Left renal cortex interstitium (tissue), 4 donors: ENCODE measurements around the gene GCNT2. TPM values are rescaled to one million over a fixed set of nuclear protein-coding genes. Genes with fewer than 3 reads are reported as not detected.
"Not testable (repeated sequence)": the region's sequence is repeated elsewhere in the genome, so short reads cannot be mapped to it uniquely, and the experiment has no call there.

ENCODE experiments used
- DNase-seq, 4 donors: peaks; one replicate each; pipeline ENCODE4 v3.0.0-alpha.2; 2013; ENCODE audit warnings: low read depth in 4 of 4, low spot score in 2 of 4, missing footprints in 1 of 4
- polyA plus RNA-seq, 4 donors: library from polyadenylated mRNA; unstranded; fragments of 120-200 nt; gene quantifications; one replicate each; pipeline ENCODE4 v1.2.1, GENCODE V29; 2013; ENCODE audit not compliant: insufficient read length in 4 of 4

Gene GCNT2
- polyA plus RNA-seq, 4 donors, result 13.9 to 18.5 (median 16.5) TPM

DNA sequence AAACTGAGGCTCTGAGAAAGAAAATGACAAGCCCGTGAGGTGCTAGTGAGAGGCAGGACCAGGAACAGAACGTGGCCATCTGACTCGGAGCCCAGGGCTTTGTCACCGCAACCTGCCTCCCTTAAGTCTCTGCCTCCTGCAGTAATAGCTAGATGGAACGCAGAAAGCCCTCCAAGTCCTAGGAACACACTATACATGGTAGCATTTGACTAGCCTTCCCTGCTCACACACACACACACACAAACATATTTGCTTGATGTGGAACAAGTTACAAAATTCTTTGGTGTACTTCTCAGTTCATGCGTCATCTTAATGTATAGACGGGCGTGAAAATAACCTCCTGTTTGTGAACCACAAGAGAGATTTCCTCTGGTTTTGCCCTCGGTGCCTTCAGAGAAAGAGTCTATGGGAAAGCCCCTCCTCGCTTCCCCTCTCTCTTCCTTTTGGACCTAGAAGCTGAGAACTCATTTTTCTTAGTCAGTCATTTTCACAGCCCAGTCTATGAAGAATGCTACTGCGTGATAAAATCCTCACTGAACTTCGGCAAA is 134.4 kb downstream of the GCNT2 start:
- no peak for DNase-seq

- no peak for DNase-seq
These were observed 138.0 kb downstream of the GCNT2 start for GRCh38 chr6:10658910-10659698.

DNA sequence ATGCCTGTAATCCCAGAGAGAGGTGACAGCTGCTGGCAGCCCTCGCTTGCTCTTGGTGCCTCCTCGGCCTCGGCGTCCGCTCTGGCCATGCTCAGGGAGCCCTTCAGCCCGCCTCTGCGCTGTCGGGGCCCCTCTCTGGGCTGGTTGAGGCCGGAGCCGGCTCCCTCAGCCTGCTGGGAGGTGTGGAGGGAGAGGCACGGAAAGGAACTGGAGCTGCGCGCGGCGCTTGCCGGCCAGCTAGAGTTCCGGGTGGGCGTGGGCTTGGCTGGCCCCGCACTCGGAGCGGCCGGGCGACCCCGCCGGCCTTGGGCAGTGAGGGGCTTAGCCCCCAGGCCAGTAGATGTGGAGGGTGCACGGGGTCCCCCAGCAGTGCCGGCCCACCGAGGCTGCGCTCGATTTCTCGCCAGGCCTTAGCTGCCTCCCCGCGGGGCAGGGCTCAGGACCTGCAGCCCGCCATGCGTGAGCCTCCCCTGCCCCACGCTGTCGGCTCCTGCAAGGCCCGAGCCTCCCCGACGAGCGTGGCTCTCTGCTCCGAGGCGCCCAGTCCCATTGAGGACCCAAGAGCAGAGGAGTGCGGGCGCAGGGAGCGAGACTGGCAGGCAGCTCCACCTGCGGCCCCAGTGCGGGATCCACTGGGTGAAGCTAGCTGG is 138.7 kb downstream of the GCNT2 start:
- no peak for DNase-seq

DNA sequence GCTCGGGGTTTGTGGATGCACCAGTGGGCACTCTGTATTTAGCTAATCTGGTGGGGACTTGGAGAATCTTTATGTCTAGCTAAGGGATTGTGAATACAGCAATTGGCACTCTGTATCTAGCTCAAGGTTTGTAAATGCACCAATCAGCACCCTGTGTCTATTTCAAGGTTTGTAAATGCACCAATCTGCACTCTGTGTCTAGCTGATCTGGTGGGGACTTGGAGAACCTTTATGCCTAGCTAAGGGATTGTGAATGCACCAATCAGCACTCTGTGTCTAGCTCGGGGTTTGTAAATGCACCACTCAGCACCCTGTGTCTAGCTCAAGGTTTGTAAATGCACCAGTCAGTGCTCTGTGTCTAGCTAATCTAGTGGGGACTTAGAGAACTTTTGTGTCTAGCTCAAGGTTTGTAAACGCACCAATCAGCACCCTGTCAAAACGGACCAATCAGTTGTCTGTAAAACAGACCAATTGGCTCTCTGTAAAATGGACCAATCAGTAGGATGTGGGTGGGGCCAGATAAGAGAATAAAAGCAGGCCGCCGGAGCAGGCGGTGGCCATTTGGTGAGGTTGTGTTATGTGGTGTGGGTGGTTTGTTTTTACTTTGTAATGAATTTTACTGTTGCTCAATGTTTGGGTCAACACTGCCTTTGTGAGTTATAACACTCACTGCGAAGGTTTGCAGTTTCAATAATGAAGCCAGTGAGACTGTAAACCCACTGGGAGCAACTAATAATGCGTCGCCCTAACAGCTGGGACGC is 139.5 kb downstream of the GCNT2 start:
- not testable (repeated sequence) for DNase-seq

GRCh38 chr6:10662207-10662606 is 141.1 kb downstream of the GCNT2 start:
- no peak for DNase-seq

- no peak for DNase-seq
These were observed 141.6 kb downstream of the GCNT2 start for GRCh38 chr6:10662742-10663141.

- DNase-seq, result not testable (repeated sequence)
These were observed 144.4 kb downstream of the GCNT2 start for GRCh38 chr6:10665595-10665994.

DNA sequence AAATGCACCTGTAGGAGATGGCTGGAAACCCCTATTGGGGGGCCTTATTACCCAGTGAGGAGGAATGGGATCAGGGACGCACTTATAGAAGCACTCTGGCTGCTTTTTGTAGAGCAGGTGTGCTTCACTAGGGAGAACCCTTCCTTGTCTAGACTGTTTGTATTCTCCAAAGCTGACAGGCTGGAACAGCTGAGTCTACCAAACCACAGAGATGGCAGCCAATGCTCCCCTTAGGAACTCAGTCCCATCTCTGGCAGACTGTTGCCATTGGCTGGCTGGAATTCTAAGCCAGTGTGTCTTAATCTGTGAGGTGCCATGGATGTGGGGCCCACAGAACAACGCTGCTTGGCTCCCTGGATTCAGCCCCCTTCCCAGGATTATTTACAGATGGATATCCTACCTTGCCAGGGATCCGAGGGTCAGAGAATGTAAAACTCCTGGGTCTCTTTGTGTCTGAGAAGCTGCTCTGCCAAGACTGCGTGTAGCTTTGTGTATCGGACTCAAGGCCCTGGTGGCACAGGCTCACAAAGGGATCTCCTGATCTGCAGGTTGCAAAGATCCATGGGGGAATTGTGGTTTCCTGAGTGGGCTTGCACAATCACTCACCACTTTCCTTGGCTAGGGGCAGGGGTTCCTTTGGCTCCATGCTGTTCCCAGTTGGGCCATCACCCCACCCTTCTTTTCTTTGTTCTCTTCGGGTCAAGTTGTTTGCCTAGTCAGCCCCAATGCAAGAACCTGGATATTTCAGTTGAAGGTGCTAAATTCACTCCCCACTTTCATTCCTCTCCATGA is 147.2 kb downstream of the GCNT2 start:
- no peak for DNase-seq

DNA sequence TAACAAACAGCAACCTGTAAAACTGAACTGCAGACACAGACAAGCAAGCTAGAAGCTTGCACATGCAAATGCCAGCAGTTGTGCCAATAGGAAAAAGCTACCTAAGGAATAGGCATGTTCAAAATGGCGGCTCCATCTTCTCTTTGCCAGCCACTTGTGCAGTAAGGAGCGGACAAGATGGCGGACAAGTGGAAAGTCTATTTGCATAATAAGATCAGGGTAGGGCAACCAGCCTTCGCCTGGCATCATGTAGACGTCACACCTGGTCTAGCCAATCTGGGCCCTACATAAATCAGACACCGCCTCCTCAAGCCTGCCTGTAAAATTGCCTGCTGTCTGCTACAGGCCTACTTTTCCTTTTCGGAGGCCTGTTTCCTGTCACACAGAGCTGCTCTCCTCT is 155.3 kb downstream of the GCNT2 start:
- DNase-seq, result no peak

GRCh38 chr6:10678456-10678855 is 157.3 kb downstream of the GCNT2 start:
- no peak for DNase-seq

Other genes starting within 250 kb of the GCNT2 start
- gene TFAP2A, start 106.3 kb upstream of the GCNT2 start, polyA plus RNA-seq, result 10 to 100 TPM; 24.1 to 44.9 (median 32.8) TPM
- 1 to 10 TPM; 2.6 to 5.4 (median 4.7) TPM for gene C6orf52, start 173.3 kb downstream of the GCNT2 start, polyA plus RNA-seq
- 10 to 100 TPM; 20.0 to 23.6 (median 20.1) TPM for gene PAK1IP1, start 173.6 kb downstream of the GCNT2 start, polyA plus RNA-seq
- gene TMEM14C, start 201.7 kb downstream of the GCNT2 start, polyA plus RNA-seq, result 100 to 1,000 TPM; 140 to 184 (median 161) TPM
- gene TMEM14B, start 226.5 kb downstream of the GCNT2 start, polyA plus RNA-seq, result 100 to 1,000 TPM in 2 of 4 donors, 10 to 100 TPM in 2; 90.6 to 107 (median 99.5) TPM